Tibial nerve (tissue), 3 donors: ENCODE results near the gene BLM.

ENCODE experiments used
- POLR2A ChIP-seq, 2 donors: fragments of 450-650 bp; IDR thresholded peaks; one replicate each; pipeline ENCODE4 v1.6.1; 2017; ENCODE audit warnings: antibody characterized with exemption in 2 of 2, mild to moderate bottlenecking in 2 of 2, moderate library complexity in 2 of 2
- TF ChIP-seq, protein P1 (sequence below), 5 experiments: fragments of 200-600 bp in 3 of 5; fragments of 450-650 bp in 2 of 5; sonication (generic) in 3 of 5; IDR thresholded peaks; one replicate each; pipeline ENCODE4 v1.5.1; 2016 to 2019; ENCODE audit warnings: antibody characterized with exemption in 5 of 5, mild to moderate bottlenecking in 3 of 5, moderate library complexity in 2 of 5

DNA sequence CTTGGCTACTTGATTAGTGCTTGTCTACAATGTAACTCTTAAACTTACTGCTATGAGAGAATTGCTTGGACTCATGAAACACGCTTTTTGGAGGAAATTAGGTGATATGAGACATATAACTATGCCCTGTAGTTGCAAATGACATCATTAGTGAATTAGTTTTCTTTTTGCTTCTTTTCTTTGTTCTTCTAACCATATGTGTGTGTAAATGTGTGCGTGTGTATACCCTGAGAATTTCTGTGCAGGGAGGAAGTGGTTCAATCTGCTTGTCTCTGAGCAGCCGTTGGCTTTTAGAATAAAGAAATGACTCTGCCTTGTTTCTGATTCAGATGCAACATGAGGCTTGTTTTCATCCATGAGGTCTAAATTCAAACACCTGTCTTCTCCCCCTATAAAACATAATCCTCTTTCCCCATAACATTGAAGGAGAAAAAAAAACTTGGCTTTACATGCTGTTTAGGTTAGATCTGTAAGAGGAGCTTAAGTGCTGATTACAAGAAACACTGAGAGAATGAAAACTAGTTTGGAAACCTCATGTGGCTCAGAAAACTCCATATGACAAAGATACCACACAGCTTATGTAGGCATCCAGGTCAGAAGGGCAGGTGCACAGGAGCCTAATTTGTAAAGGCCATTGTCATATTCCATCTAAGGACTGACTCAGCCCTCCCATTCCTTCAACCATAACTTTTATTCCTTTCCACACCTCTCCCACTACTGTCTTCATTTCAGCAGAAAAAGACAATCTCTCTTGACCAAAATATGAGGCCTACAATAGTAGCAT, 30.5 kb upstream of the BLM start:
- TF ChIP-seq, protein P1, sequence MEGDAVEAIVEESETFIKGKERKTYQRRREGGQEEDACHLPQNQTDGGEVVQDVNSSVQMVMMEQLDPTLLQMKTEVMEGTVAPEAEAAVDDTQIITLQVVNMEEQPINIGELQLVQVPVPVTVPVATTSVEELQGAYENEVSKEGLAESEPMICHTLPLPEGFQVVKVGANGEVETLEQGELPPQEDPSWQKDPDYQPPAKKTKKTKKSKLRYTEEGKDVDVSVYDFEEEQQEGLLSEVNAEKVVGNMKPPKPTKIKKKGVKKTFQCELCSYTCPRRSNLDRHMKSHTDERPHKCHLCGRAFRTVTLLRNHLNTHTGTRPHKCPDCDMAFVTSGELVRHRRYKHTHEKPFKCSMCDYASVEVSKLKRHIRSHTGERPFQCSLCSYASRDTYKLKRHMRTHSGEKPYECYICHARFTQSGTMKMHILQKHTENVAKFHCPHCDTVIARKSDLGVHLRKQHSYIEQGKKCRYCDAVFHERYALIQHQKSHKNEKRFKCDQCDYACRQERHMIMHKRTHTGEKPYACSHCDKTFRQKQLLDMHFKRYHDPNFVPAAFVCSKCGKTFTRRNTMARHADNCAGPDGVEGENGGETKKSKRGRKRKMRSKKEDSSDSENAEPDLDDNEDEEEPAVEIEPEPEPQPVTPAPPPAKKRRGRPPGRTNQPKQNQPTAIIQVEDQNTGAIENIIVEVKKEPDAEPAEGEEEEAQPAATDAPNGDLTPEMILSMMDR (IDR thresholded peaks at IDR 0.05) = no peak
- TF ChIP-seq POLR2A (IDR thresholded peaks at IDR 0.05) = no peak
